MM.1S (cell line): ENCODE measurements around the gene CRYBA2.

Experiments used
- CTCF ChIP-seq: fragments of 300-600 bp; sonication (generic); IDR thresholded peaks from 2 replicates; pipeline ENCODE4 v1.5.1; 2016; ENCODE audit warnings: antibody characterized with exemption, low read length, mixed read lengths
- EZH2 ChIP-seq: fragments of 300-600 bp; sonication (generic); optimal IDR thresholded peaks from 2 replicates; pipeline ENCODE3; 2017; ENCODE audit warnings: low read depth, mild to moderate bottlenecking, antibody characterized with exemption, low read length, mixed read lengths

- TF ChIP-seq CTCF = no peak
- no peak for TF ChIP-seq EZH2
Measured at GRCh38 chr2:219022041-219022440, 28.8 kb upstream of the CRYBA2 start.
